Esophagus muscularis mucosa (tissue), 4 donors: ENCODE measurements around the gene C1QL4. TPM values are rescaled to one million over a fixed set of nuclear protein-coding genes. Genes with fewer than 3 reads are reported as not detected.

Experiments
- DNase-seq: peaks from one replicate; pipeline ENCODE4 v3.0.0-alpha.2; 2017; ENCODE audit errors: extremely low spot score
- H3K27ac ChIP-seq, 4 donors: fragments of 200-600 bp; sonication (generic); replicated peaks in 1 of 4; 1 replicate in 3 of 4; 2 replicates in 1 of 4; pipeline ENCODE4 v1.5.1; 2016 to 2019; ENCODE audit warnings: mild to moderate bottlenecking in 1 of 4
- H3K27me3 ChIP-seq, 4 donors: fragments of 200-600 bp; sonication (generic); one replicate each; pipeline versions ENCODE4 v1.5.1 to v1.6.0; 2016 to 2019
- H3K36me3 ChIP-seq, 4 donors: fragments of 200-600 bp; sonication (generic); one replicate each; pipeline ENCODE4 v1.5.1; 2016 to 2019
- H3K4me1 ChIP-seq, 4 donors: fragments of 200-600 bp; sonication (generic); one replicate each; pipeline ENCODE4 v1.5.1; 2016 to 2019
- H3K4me3 ChIP-seq, 4 donors: fragments of 200-600 bp; sonication (generic); 1 replicate in 2 of 4; 2 replicates in 2 of 4; pipeline ENCODE4 v1.5.1; 2016 to 2019; ENCODE audit warnings: mild to moderate bottlenecking in 4 of 4, moderate library complexity in 1 of 4
- H3K9me3 ChIP-seq, 4 donors: fragments of 200-600 bp; sonication (generic); 1 replicate in 3 of 4; 2 replicates in 1 of 4; pipeline ENCODE4 v1.5.1; 2016 to 2019
- CTCF ChIP-seq, 3 experiments: fragments of 200-600 bp in 2 of 3; fragments of 450-650 bp in 1 of 3; sonication (generic) in 2 of 3; IDR thresholded peaks; one replicate each; pipeline ENCODE4 v1.5.1; 2017 to 2019; ENCODE audit warnings: antibody characterized with exemption in 3 of 3, mild to moderate bottlenecking in 2 of 3, moderate library complexity in 1 of 3
- EP300 ChIP-seq: sonication (generic); formaldehyde crosslinking; IDR thresholded peaks from one replicate; pipeline ENCODE4 v1.6.1; 2017; ENCODE audit warnings: antibody characterized with exemption
- POLR2A ChIP-seq: fragments of 450-650 bp; IDR thresholded peaks from one replicate; pipeline ENCODE4 v1.6.1; 2017; ENCODE audit warnings: antibody characterized with exemption, moderate library complexity, mild to moderate bottlenecking, low read depth
- POLR2AphosphoS5 ChIP-seq, 2 donors: sonication (generic); formaldehyde crosslinking; IDR thresholded peaks; one replicate each; pipeline ENCODE4 v1.6.1; 2017; ENCODE audit warnings: antibody characterized with exemption in 2 of 2
- WGBS: methylation state at CpG from one replicate; pipeline ENCODE4 v1.1.5; 2018; 5-methylcytosine and 5-hydroxymethylcytosine counted together
- intact Hi-C: fragments of 100-400 bp; cut with DNase I; formaldehyde crosslinking; loops from one replicate; pipeline ENCODE4 v1.15.1; 2023
- total RNA-seq, 4 donors: library from RNA; depleted of rRNA; stranded (reverse); fragments of >200 nt; gene quantifications; one replicate each; pipeline versions ENCODE4 v1.1.0 to v1.2.1, GENCODE V29; 2016

Gene C1QL4
- total RNA-seq, 4 donors from 2014 or later, result not detected

GRCh38 chr12:49339464-49339861 lies 2.5 kb upstream of the C1QL4 start:
- H3K9me3 ChIP-seq, result no peaks in the 10 kb centered on the region
- no peak overlapping the region for H3K4me3 ChIP-seq
- H3K27me3 ChIP-seq, result peaks cover 10 to 89% (median 37%) of the 10 kb centered on the region in 4 donors
- H3K4me1 ChIP-seq, result peaks cover 20 to 51% (median 41%) of the 10 kb centered on the region in 4 donors
- intact Hi-C loops, result no loop called here
- WGBS, result 59% methylated on average over 5 of the region's 5 CpGs
- no peak for TF ChIP-seq POLR2A
- TF ChIP-seq CTCF (IDR thresholded peaks at IDR 0.05), result no peak
- no peak for TF ChIP-seq POLR2AphosphoS5 (IDR thresholded peaks at IDR 0.05)
- no peak for TF ChIP-seq EP300
- H3K36me3 ChIP-seq, result no peaks in the 10 kb centered on the region
- DNase-seq, result peak; percentile 91
- H3K27ac ChIP-seq, result no peak overlapping the region

- intact Hi-C loops, result no loop called here
- 70% methylated on average over 6 of the region's 6 CpGs for WGBS
- no peak overlapping the region for H3K27ac ChIP-seq
- H3K9me3 ChIP-seq, result no peaks in the 10 kb centered on the region
- no peaks in the 10 kb centered on the region for H3K36me3 ChIP-seq
- H3K4me3 ChIP-seq, result no peak overlapping the region
- no peak for DNase-seq
- H3K4me1 ChIP-seq, result peaks cover 19 to 49% (median 39%) of the 10 kb centered on the region in 4 donors
- H3K27me3 ChIP-seq, result peaks cover 10 to 89% (median 40%) of the 10 kb centered on the region in 4 donors
- TF ChIP-seq POLR2AphosphoS5 (IDR thresholded peaks at IDR 0.05), result no peak
- no peak for TF ChIP-seq POLR2A
- TF ChIP-seq CTCF (IDR thresholded peaks at IDR 0.05), result no peak
- no peak for TF ChIP-seq EP300
Measured at GRCh38 chr12:49338830-49339463, 2.0 kb upstream of the C1QL4 start.

- intact Hi-C loops, result no loop called here
- Histone ChIP-seq H3K9me3 (no peaks in the 10 kb centered on the region), H3K36me3 (no peaks in the 10 kb centered on the region), H3K27me3 (peaks cover 10 to 89% (median 44%) of the 10 kb centered on the region in 4 donors), H3K4me3 (peak overlapping the region in 2 of 4 donors; percentile 40 to 43), H3K27ac (no peak overlapping the region), H3K4me1 (peaks cover 7 to 46% (median 30%) of the 10 kb centered on the region in 4 donors)
- no peak for DNase-seq
- TF ChIP-seq POLR2AphosphoS5 (IDR thresholded peaks at IDR 0.05) (no peak), EP300 (no peak), CTCF (IDR thresholded peaks at IDR 0.05) (no peak), POLR2A (no peak)
- whole genome bisulfite sequencing, result 46% methylated on average over 11 of the region's 72 CpGs
Measured at GRCh38 chr12:49335955-49336644, 888 bp downstream of the C1QL4 start.

- intact Hi-C loops, result no loop called here
- TF ChIP-seq POLR2AphosphoS5 (IDR thresholded peaks at IDR 0.05) (no peak), EP300 (no peak), POLR2A (no peak), CTCF (IDR thresholded peaks at IDR 0.05) (no peak)
- H3K4me1 ChIP-seq, result peaks cover 7 to 46% (median 30%) of the 10 kb centered on the region in 4 donors
- H3K9me3 ChIP-seq, result no peaks in the 10 kb centered on the region
- no peak overlapping the region for H3K4me3 ChIP-seq
- WGBS, result 79% methylated on average over 16 of the region's 16 CpGs
- peaks cover 10 to 96% (median 46%) of the 10 kb centered on the region in 4 donors for H3K27me3 ChIP-seq
- DNase-seq, result peak; percentile 81
- H3K27ac ChIP-seq, result no peak overlapping the region
- no peaks in the 10 kb centered on the region for H3K36me3 ChIP-seq
Measured at GRCh38 chr12:49335118-49335954, 1.7 kb downstream of the C1QL4 start.
